HG03460 (cell line): Measurements from ENCODE around the gene TRAIP.
A peak's percentile ranks its signal among the peaks of the same experiment; 100 is the strongest.
"Not testable (repeated sequence)": the region's sequence is repeated elsewhere in the genome, so short reads cannot be mapped to it uniquely, and the experiment has no call there.

ENCODE experiments used
- ATAC-seq: cut with Tn5 transposase; IDR thresholded peaks from one replicate; pipeline ENCODE4 v1.9.1; 2021; ENCODE audit not compliant: unreplicated experiment

TRAIP gene

DNA sequence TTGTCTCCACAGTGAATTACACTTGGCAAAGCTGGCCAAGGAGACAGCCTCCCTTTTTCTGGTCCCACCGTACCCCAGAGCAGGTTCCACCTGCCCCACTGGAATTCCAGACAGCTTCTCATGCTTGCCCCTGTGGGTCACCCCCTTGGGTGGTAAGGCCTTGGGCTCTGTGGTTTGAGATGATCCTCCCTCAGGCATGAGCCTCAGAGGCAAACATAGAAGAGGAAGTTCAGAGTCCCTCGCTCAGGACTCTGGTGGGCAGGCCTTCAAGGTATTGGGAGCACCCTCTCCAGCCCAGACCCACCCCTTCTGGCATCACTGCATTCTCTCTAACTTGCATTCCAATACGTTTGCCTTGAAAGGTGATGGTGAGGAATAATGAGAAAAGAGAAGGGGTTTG lies 25.0 kb downstream of the TRAIP start:
- ATAC-seq, result no peak

DNA sequence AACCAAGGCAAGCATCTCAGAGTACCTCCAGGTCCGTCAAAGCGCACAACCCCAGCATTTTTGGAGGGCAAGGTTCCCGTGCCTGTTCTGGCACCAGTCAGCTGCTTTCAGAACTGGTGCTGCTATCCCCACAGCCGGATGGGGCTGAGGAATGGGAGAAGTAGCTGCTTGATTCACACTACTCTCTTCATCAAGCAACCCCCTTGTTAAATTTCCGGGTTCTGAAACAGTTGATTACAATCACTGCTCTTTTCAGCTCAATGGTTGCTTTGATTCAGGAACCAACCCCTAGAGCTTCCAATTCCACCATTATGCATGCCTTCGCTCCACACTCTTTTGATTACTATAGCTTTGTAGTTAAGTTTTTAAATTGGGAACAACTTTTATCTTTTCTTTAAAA lies 30.3 kb downstream of the TRAIP start:
- no peak for ATAC-seq

DNA sequence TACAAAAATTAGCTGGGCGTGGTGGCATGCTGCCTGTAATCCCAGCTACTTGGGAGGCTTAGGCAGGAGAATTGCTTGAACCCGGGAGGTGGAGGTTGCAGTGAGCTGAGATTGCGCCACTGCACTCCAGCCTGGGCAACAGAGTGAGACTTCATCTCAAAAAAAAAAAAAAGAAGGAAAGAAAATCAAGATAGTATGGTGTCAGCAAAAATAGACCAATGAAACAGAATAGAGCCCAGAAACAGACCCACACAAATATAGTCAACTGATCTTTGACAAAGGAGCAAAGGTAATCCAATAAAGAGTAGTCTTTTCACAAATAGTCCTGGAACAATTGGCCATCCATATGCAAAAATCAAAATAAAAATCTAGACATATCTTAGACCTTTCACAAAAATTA lies 33.2 kb downstream of the TRAIP start:
- ATAC-seq, result not testable (repeated sequence)

DNA sequence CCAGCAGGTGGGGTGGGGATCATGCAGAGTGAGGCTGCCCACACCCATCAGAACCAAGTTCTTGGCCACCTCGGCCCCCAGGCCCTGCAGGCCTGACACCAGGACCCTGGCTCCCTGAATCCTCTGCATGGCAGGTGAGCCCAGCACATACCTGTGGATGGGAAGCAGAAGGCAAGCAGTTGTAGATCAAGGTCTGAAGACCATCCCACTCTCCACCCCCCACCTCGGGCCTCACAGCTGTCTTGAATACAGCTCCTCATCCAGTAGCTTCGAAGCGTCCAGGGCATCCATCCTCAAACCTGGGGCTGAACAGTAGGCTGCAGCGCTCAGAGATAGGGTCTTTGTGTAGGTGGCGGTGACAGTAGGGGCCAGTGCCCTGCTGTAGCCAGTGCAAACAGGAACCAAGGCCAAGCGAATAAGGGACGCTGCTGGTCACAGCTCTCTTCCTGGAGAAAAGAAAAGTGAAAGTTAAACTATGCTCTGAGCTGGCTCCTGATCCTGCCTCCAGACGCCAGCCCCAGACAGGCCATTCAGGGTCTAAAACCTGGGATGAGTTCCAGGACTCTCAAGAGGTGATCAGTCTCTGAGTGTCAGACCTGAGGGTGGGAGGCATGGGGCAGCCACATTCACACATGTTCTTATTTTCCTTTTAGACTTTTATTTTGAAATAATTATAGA lies 42.7 kb downstream of the TRAIP start, which contains the start of gene UBA7:
UBA7 (minus strand) TSS at position 457 of the 678 bp plus-strand sequence; CDS start at position 291, 166 bp downstream.
- ATAC-seq, result no peak

DNA sequence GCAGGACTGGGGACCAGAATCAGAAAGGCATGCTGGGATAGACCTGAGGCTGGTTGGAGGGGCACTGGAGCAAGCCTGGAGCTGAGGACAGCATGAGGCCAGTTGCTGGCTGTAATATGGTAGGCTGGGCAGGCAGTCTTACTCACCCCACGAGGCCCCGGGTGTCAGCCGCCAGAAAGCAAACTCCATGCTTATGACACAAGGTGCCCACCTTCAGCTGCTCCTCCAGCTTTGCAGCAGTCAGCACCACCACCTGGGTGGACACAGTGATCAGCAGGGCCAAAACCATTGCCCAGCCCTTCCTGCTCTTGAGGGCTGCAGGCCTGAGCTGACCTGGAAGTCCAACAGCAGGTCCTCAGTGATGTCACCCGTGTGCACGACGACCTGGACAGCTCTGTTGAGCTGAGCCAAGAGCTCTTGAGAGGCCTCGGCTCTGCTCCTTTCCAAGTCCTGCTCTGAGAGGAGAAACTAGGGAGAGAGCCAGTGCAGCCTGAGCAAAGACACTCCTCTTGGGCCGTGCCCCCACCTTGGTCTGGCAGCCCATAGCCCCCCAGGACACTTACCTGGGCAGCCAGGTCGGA lies 43.4 kb downstream of the TRAIP start:
- no peak for ATAC-seq

DNA sequence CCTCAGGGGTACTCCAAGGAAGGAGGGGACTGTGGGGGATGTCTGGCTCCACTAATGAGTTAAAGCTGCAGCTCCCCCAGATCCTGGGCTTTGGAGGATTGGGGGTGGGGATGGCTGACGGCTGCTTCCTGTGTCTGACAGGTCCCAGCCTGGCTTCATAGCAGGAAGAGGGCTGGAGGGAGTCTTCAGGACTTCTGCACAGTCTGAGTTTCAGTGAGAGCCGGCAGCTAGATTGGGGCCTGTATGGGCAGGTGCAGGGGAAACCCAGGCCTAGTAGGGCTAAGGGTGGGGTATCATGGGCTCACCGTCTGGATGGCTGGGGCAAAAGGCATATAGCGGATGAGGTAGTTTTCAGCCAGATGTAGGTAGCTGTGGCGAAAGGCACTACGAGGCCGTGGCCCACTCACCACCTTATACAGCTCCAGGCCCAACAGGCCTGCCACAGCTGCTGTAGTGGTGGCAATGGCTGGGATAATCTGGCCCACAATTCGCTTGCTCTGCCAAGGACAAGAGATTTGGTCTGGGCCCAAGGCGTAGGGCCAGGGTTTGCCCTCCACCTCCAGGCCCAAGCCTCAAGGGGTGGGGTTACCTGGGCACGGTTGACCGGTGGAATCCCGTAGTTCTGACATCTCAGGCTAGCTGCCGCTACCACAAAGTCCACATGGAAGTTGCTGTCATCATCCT lies 48.8 kb downstream of the TRAIP start:
- ATAC-seq, result no peak

DNA sequence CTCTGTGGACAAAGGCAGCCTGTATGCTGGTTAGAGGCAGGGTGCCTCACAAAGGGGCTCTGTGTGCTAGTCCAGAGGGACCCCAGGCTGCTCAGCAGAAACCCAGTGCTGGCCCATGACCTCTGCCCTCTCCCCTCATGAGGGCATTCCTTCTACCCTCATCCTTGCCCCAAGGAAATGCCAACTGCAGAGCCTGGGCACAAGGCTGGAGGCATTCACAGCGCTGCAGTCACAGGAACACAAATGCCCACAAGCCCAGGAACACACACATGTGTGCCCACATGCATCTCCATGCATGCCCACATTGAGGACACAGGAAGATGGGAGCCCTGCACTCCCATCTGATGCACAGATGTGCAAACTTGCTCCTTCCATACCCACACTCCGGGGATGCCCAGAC lies 49.5 kb downstream of the TRAIP start:
- ATAC-seq, result no peak

DNA sequence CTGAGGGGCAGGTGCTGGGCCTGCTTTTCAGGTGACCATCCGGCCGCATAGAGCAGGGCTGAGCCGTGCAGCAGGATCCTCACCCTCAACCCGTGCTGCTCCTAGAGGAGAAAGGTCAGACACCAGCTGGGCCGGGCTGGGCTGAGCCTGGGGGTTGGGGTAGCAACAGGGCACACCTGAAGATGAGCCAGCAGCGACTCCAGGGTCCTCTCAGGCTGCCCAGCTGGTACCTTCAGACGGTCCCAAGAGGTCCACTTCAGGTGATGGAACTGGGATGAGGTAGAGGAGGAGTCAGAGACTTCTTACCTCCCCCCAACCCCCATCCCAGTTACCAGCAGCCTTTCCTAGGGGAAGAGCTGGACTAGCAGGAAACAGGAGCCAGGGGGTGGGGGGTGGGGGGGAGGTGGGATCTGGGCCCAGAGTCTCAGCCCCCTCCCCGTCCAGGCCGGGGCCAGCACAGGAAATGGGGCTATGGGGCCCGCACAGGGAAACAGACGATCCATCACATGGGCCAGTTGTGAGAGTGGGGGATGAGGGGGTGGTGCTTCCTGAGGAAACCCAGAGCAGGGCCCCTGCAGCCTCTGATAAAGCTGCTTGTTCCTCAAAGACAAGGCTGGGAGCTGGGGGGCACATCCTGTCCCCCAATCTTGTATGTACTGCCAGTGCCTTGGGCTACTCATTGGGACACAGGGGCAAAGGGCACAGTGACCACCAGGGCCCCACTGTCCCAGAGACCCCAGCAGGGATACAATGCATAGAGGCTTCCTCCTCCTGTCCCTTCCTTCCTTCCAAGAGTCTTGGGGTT lies 50.3 kb downstream of the TRAIP start:
- no peak for ATAC-seq

DNA sequence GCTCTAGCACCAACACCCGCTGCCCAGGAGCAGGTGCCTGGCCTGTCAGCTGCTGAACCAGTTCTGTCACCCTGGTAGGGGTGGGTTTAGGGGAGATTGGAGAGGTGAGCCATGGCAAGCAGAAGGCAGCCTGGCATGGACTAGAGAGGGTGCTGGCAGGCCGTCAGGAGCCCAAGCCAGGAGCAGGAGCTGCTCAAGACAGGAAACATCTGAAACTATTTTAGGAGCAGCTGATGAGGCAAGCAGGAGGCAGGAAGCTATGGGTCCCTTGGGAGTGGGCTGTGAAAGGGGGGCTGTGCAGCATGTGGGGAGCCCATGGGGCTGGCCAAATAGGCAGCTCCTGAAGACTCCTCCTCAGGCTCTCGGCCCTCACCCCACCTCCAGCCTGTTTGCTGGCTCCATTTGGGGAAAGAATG lies 51.0 kb downstream of the TRAIP start:
- ATAC-seq, result no peak

DNA sequence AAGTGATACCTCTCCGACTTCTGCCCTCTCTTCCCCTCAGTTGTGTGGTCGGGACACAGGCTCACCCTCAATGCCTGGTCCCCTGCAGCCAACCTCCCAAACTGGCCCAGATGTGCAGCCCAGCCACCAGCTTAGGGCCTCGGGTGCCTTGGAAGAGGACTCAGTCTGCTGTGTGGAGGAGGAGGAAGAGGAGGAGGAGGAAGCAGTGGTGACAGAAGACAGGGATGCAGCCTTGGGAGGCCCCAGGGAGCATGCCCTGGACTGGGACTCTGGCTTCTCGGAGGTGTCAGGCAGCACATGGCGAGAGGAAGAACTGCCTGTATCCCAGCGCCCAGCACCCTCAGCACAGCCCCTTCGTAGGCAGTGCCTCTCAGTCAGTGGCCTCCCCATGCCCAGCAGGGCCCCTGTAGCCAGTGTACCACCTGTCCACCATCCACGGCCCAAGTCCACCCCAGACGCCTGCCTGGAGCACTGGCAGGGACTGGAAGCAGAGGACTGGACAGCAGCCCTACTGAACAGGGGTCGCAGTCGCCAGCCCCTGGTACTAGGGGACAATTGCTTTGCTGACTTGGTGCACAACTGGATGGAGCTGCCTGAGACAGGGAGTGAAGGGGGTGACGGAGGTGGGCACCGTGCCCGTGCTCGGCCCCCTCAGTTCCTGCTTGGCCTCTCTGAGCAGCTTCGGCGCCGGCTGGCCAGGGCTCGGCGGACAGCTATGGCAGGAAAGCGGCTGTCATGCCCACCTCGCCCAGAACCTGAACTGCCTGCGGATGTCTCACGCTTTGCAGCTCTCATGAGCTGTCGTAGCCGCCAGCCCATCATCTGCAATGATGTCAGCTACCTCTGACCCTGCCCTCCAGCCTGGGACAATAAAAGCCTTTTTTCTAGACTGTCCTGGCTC lies 52.0 kb downstream of the TRAIP start:
- ATAC-seq, result no peak

DNA sequence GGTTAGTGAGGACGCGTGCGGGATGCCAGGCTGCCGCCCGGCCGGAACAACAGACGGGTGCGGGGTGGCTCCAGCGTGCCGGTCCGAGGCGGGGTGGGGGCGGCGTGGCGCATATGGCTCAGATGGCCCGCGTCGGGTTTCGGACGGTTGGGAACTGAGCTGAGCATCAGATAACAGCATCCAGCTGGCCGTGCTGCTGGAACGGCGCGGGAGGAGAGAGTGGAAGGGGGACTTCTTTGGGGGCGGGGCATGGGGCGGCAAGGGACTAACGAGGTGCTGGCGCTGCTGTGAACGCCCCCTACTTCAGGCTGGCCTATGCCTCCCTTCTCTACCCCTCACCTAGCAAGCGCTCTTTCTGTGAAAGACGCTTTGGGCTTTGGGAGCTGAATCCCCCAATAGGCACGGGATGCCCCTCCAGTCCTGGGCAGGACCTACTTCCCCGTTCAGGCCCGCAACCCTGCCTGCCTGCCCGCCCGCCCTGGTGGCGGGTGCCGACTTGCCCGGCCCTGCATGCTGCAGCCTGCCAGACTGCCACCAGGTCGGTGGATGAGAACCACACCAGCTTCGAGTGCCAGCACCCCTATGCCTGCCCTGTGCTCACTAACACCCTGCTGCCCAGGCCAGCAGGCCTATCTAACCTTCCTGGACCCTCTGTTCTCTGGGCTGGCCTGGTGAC lies 52.8 kb downstream of the TRAIP start:
- ATAC-seq, result peak; percentile 1

DNA sequence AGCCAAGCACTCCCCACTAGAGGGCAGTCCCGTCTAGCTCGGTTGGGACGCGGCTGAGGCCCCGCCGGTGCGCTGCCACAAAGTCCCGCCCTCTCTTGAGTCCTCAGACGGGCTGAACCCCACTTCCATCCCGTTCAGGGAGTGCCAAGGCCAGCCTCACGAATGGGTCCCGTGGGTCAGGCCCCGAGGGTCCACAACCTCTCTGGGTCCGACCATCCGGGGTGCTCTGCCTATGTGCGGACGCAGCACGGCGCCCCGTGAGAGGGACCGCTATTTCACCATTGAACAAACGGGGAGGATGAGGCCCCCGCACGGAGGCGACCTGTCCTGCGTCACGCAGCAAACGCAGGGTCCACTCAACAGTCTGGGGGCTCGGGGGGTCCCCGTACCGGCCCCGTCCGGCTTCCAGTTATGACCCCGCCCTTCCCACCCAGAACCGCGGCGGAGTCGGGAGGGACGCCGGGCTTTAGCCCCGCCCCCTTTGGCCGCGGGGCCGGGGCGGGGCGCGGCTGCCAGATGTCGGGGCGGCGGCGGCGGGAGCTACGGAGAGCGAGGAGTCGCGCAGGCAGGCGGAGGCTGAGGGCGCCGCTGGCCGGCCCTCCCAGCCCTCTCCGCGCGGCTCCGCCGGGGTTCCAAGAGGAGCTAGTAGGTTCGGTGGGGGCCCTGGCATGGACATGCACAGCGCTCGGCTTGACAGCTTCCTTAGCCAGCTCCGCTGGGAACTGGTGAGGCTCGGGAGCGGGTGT lies 53.5 kb downstream of the TRAIP start, which contains the start of gene INKA1:
INKA1 (plus strand) TSS at position 543 of the 746 bp plus-strand sequence; CDS start at position 675, 132 bp downstream.
- ATAC-seq, result peak; percentile 51

DNA sequence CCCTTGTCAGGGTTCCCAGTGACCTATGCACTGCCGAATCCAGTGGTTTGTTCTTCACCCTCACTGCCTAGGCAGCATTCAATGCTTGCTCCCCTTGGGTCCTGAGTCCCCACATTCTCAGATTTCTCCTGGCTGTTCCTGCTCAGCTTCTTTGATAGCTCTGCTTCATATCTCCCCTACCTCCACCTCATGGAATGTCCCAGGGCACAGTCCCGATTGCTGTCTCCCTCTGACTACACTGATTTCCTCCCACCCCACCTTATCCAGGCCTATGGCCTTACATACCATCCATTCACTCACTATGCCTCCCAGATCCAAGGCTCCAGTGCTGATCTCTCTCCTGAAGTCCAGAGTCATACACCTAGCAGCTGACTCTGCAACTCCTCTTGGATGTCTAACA lies 55.2 kb downstream of the TRAIP start:
- ATAC-seq, result no peak

DNA sequence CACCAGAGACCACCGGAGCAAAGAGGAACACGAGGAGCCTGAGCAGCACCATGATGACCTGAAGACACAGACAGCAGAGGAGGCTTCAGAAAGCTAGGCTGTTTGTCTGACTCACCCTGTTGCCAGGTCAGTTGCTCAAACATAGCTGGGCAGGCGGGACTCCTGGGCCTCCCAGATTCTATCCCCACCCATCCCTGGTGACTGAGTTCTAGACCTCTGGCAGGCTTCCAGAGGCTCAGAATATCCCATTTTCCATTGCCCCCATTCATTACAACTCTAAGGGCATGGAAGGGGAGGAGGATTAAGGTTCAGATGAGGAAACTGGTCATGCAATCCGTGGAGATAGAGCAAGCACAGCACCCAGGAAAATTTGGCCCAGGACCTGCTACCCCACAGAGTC lies 56.6 kb downstream of the TRAIP start, which contains the start of gene CDHR4:
CDHR4 (minus strand) TSS at position 113 of the 400 bp plus-strand sequence; CDS start at position 52, 61 bp downstream.
- no peak for ATAC-seq

DNA sequence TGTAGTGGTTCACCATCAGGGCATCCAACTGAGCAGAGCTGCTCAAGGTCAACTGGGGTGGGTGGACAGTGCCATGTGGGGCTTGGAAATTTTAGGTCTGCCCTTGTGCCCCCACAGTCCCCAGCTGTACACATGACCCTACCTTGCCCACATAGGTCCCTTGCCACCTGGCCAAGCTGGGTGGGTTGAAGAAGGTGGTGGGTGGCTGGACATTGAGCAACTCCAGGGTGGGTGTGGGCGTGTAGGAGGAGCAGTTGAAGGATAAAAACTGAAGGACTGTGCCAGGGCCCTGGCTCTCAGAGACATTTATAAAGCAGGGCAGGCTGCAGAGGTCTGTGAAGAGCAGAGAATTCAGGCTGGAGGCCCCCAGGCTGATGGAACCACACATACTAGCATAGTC lies 57.3 kb downstream of the TRAIP start:
- no peak for ATAC-seq

DNA sequence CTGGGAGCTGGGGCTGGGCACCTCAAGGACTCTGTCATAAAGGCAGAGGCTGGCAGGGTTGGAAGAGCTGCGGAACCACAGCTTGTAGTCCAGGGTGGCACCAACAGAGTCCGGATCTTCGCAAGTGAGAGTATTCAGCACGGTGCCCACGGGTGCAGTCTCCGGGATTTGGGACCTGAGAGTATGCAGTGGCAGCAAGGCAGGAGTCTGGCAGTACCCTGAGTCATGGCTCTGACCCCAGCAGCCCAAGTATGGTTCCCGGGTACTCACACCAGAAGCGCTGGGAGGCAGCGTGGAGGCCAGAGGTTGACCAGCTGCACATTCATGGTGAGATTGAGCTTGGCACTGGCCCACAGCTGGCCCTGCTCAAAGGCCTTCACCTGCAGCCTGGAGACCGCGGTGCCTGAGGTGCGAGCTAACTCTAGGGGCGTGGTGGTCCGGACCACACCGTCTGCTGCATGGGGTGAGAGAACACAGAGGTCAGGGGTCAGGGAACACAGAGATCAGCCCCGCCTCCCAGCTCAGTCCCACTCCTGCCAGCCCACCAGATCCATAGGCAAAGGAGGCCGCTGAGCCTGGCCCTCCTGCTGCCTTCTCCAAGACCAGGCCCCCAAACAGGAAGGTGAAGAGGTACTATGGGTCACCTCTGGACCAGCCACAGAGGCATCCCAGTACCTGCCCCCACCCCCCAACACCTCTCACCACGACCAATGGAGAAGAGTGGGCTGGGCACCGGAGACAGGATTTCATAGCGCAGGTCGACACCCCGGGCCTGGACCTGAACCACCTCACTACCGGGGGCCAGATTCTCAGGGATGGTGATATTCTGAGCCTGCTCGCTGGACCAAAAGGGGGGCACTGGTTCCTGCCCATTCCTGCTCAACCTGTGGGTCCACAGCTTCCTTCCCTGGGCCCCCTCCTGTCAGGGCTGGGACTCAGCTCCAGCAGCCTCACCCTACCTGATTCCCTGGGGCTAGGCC lies 61.1 kb downstream of the TRAIP start:
- ATAC-seq, result no peak

DNA sequence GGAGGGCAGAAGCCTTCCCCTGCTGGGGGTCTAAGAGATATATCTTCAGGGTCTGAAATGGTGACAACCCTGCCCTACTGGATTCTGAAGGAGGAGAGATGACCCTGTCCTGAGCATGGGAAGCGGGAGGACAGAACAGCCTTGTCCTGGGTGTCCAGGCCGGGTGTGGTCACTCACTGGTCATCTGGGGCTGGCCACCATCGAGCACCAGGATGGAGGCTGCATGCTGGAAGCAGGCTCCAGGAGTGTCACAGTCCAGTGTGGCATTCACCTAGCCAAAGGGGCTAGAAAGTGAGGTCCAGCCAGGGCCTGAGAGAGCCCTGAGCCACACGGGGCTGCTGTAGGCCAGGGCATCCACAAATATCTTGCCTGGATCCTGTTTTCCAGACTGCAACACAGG lies 61.9 kb downstream of the TRAIP start:
- no peak for ATAC-seq
